Measurements from ENCODE around the gene SRRM1. TPM values are rescaled to one million over a fixed set of nuclear protein-coding genes. Genes with fewer than 3 reads are reported as not detected.

Gene SRRM1
- total and polyA plus RNA-seq, 9 of the 15 experiments (the other 6 are each of a cell fraction or from before 2014, with no cell fraction given), result 54.5 to 268 (median 115) TPM

DNA sequence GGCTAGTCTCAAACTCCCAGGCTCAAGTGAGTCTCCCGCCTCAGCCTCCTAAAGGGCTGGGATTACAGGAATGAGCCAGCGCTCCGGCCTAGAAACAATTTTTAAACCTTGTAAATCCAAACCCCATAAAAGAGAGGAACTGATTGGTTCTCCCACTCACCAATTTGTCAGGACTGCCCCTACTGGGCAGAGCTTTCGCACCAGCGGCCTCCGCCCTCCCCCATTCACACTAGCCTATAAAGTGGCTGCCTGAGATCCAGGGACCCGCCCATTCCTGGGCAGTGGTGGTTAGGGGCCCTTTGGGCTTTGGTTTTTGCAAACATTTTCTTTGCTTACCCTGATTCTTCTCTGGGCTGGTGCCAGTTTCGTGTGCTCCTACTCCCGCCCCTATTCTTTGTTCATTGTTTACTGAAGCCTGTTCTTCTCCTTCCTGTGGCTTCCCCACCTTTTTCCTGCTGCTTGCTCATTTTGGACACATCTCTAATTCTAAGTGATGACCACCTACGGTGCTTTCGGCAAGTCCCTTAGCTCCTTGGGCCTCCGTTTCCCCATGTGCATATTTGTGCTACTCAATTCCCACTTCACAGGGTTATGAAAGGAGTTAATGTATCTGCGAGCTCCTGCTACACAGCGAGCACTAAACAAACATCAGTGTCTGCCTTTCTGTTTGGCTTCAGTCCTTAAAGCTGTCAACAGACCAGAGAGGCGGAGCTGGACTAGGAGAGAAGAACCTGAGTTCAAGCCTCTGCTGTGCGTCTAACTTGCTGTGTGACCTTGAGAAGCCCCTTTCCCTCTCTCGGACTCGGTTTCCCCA, 62.4 kb downstream of the SRRM1 start (continued):
- TF ChIP-seq ZMIZ1 (IDR thresholded peaks at IDR 0.05; ENCODE audit: low read depth in 2 of 2, low read length in 2 of 2) (no peak), TCFL5 (CRISPR knock-in tag; conservative IDR thresholded peaks at IDR 0.05) (no peak), HDAC6 (IDR thresholded peaks at IDR 0.05; ENCODE audit: low read depth, low read length) (no peak), RFX1 (IDR thresholded peaks at IDR 0.05) (no peak), ZNF395 (CRISPR knock-in tag; IDR thresholded peaks at IDR 0.05) (no peak), ERF (CRISPR knock-in tag; IDR thresholded peaks at IDR 0.05) (no peak), HNRNPL (IDR thresholded peaks at IDR 0.05; ENCODE audit: low read depth, low read length) (no peak), PURB (CRISPR knock-in tag; IDR thresholded peaks at IDR 0.05; ENCODE audit: low read depth) (no peak), OTX1 (CRISPR knock-in tag; IDR thresholded peaks at IDR 0.05) (no peak), TAL1 (IDR thresholded peaks at IDR 0.05) (no peak), NBN (IDR thresholded peaks at IDR 0.05; ENCODE audit: low read depth) (no peak), SOX6 (IDR thresholded peaks at IDR 0.05) (peak; percentile 46; the same call in 1 of the 2 replicates)
- TF ChIP-seq, protein P1, sequence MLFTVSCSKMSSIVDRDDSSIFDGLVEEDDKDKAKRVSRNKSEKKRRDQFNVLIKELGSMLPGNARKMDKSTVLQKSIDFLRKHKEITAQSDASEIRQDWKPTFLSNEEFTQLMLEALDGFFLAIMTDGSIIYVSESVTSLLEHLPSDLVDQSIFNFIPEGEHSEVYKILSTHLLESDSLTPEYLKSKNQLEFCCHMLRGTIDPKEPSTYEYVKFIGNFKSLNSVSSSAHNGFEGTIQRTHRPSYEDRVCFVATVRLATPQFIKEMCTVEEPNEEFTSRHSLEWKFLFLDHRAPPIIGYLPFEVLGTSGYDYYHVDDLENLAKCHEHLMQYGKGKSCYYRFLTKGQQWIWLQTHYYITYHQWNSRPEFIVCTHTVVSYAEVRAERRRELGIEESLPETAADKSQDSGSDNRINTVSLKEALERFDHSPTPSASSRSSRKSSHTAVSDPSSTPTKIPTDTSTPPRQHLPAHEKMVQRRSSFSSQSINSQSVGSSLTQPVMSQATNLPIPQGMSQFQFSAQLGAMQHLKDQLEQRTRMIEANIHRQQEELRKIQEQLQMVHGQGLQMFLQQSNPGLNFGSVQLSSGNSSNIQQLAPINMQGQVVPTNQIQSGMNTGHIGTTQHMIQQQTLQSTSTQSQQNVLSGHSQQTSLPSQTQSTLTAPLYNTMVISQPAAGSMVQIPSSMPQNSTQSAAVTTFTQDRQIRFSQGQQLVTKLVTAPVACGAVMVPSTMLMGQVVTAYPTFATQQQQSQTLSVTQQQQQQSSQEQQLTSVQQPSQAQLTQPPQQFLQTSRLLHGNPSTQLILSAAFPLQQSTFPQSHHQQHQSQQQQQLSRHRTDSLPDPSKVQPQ (CRISPR knock-in tag; IDR thresholded peaks at IDR 0.05; ENCODE audit: borderline replicate concordance), result no peak
- TF ChIP-seq, protein P2, sequence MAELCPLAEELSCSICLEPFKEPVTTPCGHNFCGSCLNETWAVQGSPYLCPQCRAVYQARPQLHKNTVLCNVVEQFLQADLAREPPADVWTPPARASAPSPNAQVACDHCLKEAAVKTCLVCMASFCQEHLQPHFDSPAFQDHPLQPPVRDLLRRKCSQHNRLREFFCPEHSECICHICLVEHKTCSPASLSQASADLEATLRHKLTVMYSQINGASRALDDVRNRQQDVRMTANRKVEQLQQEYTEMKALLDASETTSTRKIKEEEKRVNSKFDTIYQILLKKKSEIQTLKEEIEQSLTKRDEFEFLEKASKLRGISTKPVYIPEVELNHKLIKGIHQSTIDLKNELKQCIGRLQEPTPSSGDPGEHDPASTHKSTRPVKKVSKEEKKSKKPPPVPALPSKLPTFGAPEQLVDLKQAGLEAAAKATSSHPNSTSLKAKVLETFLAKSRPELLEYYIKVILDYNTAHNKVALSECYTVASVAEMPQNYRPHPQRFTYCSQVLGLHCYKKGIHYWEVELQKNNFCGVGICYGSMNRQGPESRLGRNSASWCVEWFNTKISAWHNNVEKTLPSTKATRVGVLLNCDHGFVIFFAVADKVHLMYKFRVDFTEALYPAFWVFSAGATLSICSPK (IDR thresholded peaks at IDR 0.05; ENCODE audit: borderline replicate concordance), result no peak
- TF ChIP-seq, protein P3, sequence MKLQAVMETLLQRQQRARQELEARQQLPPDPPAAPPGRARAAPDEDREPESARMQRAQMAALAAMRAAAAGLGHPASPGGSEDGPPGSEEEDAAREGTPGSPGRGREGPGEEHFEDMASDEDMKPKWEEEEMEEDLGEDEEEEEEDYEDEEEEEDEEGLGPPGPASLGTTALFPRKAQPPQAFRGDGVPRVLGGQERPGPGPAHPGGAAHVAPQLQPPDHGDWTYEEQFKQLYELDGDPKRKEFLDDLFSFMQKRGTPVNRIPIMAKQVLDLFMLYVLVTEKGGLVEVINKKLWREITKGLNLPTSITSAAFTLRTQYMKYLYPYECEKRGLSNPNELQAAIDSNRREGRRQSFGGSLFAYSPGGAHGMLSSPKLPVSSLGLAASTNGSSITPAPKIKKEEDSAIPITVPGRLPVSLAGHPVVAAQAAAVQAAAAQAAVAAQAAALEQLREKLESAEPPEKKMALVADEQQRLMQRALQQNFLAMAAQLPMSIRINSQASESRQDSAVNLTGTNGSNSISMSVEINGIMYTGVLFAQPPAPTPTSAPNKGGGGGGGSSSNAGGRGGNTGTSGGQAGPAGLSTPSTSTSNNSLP (IDR thresholded peaks at IDR 0.05; ENCODE audit: borderline replicate concordance, low read depth, low read length), result no peak
